ENCODE results near the gene USP50.
"Not testable (repeated sequence)": the region's sequence is repeated elsewhere in the genome, so short reads cannot be mapped to it uniquely, and the experiment has no call there.

The USP50 gene

DNA sequence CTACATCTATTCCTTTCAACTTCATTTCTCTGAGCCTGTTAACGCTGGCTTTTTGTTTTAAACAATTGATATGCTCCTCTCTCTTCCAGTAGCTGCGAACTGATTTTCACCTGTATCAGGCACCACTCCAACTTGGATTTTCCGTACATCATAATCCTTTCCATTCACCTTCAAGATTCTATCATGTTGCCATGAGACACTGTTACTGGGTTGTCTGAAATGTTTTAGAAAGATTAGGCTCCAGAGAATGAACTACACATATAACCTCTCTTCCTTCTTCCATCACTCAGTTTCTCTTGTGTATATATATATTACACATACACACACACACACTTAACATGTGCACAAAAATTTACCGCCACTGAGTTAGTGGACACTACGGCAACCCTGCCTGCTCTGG, at the start of gene USP50:
TSS of gene USP50 (minus strand) at position 101 of the 400 bp plus-strand sequence. CDS start 141 bp downstream, outside the sequence.
- DNase-seq: no peak

DNA sequence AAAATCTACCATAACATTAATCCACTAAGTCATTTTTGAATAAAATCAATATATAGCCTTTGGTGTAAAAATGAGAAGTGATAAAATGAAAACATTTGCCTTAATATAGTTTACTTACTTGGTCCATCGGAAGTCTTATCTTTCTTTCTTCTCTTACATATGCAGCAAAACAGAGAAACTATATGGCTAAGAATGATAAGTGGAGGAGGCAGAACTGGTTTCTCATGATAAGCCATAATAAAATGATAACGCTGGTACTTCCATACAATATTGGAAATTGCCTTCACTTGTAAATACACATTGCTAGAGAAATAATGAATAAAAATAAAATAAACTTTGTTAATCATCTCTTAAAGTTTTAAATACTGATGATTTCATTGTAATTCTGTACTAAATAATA, 47.8 kb upstream of the USP50 start:
- no peak for DNase-seq

DNA sequence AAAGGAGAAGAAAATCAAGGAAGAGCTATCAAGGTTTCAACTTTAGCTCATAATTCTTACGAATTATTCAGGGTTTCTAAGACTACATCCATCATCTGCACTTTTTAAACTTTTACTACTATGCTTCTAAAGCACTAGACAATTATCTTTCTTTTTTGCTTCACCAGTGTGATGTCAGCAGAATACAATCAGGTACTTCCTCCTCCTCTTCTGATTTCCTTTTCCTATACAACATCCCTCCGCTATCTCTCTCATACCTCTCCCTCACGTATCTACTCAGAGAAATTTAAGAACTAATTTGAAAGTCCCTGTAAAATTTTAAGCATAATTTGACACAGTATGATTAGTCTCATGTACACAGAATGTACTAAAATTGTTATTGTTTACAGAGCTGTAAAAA, 47.3 kb upstream of the USP50 start:
- DNase-seq: no peak

DNA sequence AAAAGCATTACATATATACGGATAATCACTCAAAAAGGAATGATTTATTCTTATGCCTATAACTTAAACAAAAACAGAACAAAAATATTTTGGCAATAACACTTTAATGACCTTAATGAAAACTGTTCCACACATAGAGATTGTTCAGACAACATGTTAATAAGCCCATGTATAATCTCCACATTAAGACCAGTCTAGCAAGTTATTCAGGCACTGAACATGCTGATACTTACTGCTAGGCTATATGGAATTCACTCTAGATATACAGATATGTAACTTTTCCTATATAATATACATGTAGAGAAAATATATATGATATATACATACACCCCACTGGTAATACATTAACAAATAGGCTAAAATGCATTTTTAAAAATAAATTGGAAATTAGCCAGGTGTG, 43.8 kb upstream of the USP50 start:
- no peak for DNase-seq

DNA sequence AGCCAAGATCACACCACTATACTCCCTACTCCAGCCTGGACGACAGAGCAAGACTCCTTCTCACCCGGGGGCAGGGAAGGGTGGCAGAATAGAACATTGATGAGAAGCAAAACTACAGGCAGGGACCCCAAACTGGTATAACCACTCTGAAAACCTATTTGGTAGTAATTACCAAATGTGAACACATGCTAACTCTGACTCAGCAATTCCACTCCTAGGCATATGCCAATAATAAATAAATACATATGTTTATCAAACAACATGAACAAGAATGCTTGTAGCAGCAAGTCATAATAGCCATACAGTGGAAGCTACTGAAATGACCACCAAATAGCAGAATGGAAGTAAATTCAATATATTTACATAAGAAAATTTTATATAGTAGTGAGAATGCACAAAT, 31.0 kb upstream of the USP50 start:
- DNase-seq: no peak

DNA sequence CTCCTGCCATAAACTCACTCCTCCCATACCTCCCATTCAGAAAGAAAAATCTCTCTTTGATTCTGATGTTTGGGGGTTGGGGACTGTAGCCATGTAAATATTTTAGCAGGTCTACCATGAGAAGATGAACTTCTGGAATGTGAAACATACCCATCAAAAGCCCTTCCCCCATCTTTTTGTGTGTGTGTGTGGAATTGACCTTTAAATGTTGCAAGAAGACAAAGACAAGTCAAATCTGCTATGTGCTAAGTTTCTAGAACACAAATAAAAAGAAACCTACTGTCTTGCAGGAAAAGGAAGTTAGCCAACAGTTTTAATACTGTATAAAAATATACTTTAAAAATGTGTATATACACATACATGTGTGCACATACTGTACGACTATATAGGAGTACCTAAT, 29.7 kb upstream of the USP50 start:
- no peak for DNase-seq

DNA sequence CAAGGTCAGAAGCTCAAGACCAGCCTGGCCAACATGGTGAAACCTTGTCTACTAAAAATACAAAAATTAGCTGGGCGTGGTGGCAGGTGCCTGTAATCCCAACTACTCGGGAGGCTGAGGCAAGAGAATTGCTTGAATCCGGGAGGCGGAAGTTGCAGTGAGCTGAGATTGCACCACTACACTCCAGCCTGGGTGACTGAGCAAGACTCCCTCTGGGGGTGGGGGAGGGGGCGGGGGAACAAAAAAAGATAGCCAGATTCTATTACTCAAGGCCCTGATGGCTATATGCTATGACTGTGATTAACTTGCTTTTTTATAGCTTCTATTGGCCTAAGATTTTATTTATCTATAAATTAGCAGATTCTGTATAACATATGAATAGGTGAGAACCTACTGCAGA, 27.4 kb upstream of the USP50 start:
- DNase-seq: not testable (repeated sequence)

DNA sequence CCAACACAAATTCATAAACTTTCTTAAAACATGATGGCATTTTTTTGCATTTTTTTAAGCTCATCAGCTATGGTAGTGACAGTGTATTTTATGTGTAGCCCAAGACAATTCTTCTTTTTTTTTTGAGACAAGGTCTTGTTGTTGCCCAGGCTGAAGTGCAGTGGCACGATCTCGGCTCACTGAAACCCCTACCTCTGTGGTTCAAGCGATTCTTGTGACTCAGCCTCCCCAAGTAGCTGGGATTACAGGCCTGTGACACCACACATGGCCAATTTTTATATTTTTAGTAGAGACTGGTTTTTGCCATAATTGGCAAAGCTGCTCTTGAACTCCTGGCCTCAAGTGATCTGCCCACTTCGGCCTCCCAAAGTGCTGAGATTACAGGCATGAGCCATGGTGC, 17.3 kb upstream of the USP50 start:
- no peak for DNase-seq

DNA sequence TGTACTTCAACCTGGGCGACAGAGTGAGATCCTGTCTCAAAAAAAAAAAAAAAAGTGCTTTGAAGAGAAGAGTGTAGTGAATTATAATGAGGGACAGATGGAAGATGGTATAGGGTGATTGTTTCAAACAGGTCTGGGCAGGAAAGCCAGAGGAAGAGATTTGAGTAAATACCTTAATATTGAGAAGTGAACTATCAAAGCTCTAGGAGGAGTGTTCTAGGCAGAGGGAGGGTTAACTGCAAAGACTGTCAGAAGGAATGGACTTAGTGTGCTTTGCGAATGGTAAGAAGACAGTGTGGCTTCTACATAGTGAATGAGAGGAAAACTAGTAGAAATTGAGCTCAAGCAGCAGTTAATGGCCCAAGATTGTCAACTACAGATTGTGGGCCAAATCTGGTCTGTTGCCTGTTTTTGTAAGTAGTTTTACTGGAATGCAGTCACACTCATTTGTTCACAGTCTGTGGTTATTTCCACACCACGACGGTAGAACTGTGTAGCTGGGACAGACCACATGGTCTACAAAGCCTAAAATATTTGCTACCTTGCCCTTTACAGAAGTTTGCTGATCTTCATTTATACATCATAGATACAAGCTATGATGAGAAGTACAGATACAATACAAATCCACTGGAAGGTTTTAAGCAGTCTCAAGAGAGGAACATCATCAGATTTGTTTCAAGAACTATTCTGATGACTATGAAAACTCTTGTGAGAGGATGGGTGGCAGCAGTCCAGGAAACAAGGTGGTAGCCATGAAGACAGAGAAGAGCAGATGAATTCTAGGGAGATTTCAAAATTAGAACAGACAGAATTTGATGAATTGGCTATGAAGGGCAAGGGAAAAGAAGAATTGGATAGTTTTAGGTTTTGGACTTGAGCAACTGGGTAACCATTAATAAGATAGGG, 16.5 kb upstream of the USP50 start:
- DNase-seq: no peak

DNA sequence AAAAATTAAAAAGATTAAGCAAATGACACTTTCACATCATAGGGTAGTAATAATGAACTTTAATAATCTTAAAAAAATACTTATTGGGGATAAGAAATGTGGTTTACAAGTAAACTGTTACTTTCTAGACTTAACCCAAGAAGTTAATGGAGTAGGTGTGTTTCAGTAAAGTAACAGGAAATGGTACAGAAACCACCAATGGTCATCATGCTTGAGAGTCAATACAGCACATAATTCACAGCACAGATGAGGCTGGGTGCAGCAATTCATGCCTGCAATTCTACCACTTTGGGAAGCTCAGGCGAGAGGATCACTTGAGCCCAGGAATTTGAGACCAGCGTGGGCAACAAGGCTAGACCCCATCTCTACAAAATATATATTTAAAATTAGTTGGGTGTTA, 11.5 kb upstream of the USP50 start:
- no peak for DNase-seq

DNA sequence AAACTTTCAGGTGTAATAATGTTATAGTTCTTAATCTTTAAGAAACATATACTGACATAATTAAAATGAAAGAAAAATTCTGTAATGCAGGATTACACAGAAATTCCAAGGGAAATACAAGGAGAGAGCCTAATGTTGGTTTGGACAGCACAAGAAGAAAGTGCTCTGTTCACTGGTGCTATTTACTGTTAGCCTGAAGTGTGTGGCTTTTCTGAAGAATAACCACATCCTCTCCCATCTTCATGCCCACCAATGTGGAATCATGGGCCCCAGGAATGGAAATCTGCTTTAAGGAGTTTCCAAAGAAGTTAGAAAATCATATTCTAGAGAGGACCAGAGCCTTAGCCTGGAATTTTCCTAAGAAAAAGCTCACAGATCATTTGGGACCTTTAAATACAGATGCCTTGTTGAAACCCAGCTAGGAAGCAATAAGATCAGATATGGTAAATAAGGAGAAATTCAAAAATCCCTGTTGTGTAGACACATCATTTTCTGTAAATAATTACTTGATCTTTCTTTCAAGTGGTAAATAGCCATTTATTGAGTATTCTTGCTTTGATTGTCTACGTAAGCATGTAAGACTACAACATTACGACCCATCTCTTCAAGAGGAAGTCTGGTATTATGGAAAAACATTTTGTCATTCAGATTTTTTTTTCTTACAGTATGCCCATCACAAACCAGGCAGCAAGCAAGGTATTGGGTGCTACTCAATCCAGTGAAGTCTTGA, 10.3 kb upstream of the USP50 start:
- DNase-seq: no peak

DNA sequence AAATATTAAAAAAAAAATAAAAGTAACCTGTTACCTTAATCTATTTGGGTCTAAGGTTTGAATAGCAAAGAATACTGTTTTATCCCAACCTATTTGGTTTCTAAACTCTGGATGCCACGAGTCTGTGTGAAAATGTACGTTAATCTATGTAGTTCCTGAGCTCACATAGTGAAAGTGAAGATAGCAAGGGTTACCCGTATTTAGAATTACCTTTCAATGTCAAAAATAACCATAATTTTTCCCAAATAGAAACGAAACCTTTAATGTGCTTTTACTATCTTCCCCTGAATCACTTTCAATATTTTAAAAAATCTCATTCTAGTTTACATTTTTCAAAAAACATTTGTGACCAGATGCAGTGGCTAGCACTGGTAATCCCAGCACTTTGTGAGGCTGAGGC, 5.8 kb upstream of the USP50 start:
- no peak for DNase-seq

DNA sequence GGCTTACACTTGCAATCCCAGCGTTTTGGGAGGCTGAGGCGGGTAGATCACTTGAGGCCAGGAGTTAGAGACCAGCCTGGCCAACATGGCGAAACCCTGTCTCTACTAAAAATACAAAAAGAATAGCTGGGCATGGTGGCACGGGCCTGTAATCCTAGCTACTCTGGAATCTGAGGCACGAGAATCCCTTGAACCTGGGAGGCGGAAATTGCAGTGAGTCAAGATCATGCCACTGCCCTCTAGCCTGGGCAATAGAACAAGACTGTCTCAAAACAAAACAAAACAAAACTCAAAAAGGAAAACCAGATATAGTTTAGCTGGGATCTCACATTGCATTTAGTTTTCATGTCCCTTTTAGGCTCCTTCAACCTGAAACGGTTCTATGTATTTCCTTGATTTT, 2.9 kb upstream of the USP50 start:
- no peak for DNase-seq

DNA sequence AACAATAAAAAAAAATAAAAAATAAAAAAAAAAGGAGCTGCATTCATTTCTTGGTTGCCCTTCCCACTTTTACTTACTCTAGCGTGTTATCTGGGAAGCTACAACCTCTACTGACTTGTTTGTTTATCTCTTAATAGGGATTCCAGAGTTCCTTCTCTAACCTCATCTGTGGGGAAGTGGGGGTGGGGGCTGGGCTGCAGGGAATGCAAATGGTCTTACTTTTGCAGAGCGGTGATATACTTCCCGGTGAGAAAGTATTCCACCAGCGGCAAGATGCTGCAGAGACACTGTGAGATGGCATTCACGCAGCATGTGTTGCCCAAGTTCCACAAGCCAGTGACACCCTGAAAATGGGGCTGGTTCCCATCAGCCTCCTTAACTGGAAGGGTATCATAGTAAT, 2.1 kb downstream of the USP50 start:
- DNase-seq: no peak

DNA sequence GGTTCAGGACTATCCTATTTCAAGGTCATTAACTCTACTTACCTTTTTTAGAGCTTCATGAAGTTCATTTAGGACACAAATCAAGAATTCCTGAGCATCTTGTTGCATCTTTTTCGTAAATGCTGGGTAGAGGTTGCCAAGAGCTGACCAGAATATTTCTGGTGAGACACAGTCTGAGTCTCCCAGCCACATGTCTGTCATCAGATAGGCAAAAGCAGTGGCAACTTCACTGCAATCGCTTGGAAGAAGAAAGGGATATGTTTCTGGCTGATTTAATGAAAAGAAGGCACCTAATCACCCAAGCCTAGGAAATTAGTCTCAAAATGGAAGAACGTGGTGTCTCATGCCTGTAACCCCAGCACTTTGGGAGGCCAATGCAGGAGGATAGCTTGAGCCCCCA, 2.9 kb downstream of the USP50 start:
- DNase-seq: no peak

DNA sequence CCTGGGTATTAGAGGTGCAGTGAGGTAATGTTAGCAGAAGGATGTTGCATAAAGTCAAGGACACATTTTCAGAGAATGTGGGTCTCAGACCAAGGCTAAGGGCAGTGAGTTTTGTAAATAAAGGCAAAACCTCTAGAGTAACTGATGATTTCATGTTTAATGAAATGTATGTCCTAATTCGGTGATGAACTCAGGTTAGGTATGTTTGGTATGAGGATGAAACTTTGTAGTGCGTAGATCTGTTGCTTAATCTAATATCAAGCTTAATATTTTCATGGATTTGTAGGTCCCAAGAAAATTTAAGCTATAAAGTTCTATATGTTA, 3.6 kb downstream of the USP50 start:
- DNase-seq: no peak

DNA sequence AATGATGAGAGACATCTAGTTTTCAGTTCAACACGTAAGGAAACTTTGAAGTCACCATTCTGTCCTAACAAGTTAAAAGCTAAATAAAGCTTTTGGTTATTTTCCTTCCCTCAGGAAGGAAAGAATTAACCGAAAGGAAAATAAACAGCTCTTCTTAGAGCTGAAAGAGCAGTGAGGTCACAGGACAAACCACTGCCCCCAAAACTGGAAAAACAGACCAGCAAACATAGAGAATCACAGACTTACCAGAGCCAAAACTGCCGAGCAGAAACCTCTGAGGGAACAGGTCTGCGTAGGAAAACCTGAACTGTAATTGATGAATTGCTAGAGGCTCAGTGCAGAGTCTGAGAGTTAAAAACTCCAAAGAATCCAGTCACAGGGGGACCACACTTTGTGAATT, 14.7 kb downstream of the USP50 start:
- no peak for DNase-seq

DNA sequence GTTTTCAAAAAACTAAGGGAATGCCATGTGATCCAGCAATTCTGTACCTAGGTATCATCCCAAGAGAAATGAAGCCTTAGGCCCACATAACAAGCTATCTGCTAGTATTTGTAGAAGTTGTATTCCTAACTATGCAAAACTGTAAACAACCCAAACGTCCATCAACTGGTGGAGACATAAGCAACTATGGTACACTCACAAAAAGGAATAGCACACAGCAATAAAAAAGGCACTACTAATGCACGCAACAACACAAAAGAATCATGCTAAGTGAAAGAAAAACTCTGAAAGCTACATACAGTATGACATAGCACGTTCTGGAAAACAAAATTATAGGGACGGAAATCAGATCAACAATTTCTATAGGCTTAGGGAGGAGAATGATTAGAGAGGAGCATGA, 15.3 kb downstream of the USP50 start:
- no peak for DNase-seq

DNA sequence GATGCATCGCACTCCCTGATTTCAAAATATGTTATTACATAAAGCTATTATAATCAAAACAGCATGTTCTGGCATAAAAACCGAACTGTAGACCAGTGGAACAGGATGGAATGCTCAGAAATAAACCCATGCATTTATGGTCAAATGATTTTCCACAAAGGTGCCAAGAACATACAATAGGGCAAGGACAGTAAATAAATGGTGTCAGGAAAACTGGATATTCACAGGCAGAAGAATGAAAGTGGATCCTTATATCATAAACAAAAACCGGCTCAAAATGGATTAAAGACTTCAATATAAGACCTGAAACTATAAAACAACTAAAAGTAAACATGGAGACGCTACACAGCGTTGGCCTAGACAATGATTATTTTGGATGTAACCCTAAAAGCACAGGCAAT, 22.6 kb downstream of the USP50 start:
- no peak for DNase-seq

DNA sequence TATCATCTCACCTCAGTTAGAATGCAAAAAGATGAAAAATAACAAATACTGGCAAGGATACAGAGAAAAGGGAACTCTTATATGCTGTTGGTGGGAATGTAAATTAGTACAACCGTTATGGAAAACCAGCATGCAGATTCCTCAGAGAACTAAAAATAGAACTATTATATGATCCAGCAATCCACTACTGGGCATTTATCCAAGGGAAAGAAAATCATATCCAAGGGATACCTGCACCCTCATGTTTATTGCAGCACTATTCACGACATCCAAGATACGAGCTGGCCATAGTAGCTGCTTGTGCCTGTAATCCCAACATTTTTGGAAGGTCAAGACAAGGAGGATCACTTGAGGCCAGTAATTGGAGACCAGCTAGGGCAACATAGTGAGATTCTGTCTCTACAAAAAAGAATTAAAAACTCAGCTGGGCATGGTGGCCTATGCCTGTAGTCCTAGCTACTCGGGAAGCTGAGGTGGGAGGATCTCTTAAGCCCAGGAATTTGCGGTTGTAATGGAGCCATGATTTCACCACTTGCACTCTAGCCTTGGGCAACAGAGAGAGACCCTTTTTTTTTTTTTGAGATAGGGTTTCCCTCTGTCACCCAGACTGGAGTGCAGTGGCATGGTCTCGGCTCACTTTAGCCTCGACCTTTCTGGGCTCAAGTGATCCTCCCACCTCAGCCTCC, 26.6 kb downstream of the USP50 start:
- no peak for DNase-seq

DNA sequence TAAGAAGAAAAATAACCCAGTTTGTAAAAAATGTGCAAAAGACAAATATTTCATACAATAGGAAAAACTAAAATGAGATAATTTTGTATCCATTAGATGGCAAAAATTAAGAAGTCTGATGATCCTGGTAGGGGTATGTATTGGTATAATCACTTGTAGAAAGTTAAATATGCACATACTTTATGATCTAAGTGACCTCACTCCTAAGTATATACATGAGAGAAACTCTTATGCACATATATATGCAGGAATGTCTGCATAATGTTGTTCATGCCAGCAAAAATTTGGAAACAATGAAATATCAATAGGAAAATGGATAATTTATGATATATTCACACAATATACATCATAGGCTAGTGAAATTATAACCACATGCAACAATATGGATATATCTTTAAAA, 33.5 kb downstream of the USP50 start:
- DNase-seq: no peak

DNA sequence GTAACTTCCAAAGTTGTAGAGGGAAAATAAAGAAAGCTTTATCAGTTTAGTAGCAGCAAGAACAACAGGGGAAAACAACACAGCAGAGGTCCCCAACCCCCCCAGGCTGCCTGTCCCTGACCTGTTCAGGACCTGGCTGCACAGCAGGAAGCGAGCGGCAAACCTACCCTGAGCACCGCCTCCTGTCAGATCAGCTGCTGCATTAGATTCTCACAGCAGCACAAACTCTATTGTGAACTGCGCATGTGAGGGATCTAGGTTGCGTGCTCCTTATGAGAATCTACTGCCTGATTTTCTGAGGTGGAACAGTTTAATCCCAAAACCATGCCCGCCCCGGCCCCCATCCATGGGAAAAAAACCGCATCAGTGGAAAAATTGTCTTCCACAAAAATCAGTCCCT, 40.3 kb downstream of the USP50 start:
- DNase-seq: no peak

DNA sequence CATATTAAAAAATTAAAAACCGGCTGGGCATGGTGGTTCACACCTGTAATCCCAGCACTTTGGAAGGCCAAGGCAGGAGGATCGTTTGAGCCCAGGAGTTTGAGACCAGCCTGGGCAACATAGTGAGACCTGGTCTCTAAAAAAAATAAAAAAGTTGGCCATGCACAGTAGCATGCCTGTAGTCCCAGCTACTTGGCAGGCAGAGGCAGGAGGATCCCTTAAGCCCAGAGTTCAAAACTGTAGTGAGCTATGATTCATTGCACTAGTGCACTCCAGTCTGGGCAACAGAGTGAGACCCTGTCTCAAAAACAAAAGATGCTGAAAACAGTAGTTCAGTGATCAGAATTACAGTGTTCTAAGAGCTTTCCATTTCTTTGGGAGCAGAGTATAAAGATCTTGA, 40.8 kb downstream of the USP50 start:
- DNase-seq: not testable (repeated sequence)

DNA sequence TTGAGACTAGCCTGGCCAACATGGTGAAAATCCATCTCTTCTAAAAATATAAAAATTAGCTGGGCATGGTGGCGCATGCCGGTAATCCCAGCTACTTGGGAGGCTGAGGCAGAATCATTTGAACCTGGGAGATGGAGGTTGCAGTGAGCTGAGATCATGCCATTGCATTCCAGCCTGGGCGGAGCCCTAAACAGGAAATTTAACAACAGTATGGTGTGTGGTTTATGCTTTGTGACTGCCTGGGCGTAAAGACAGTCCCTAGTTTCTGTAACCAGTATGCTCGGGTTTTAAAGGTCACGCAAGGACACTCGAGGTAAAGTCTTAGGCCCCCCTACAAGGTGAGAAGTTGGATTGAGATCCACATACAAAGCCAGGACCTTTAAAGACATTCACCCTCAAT, 43.3 kb downstream of the USP50 start:
- no peak for DNase-seq

Measured in CD4-positive, alpha-beta T cell treated with Interleukin-6 for 4 hours (primary cell).